ENCODE data around the gene TYRO3.

Gene TYRO3

GRCh38 chr15:41558400-41559238 is at the start of gene TYRO3:
Gene TYRO3, plus strand, starts transcription at chr15:41559212. Its CDS starts 46 bp downstream, at chr15:41559258.
- no peak for DNase-seq

GRCh38 chr15:41510728-41511127 is 48.3 kb upstream of the TYRO3 start:
- no peak for DNase-seq

GRCh38 chr15:41511331-41511898 is 47.6 kb upstream of the TYRO3 start:
- DNase-seq, result no peak

GRCh38 chr15:41511899-41512369 is 47.1 kb upstream of the TYRO3 start:
- DNase-seq, result no peak

GRCh38 chr15:41512512-41512939 is 46.5 kb upstream of the TYRO3 start:
- DNase-seq, result no peak

GRCh38 chr15:41512940-41513505 is 46.0 kb upstream of the TYRO3 start:
- no peak for DNase-seq

- no peak for DNase-seq
Measured at GRCh38 chr15:41513506-41514227, 45.3 kb upstream of the TYRO3 start, which contains the start of gene LTK. Gene LTK, minus strand, starts transcription at chr15:41513827. Its CDS starts 118 bp downstream, at chr15:41513709.

- no peak for DNase-seq
Measured at GRCh38 chr15:41517895-41518449, 41.0 kb upstream of the TYRO3 start.

GRCh38 chr15:41520636-41521035 is 38.4 kb upstream of the TYRO3 start:
- DNase-seq, result no peak

GRCh38 chr15:41521614-41522013 is 37.4 kb upstream of the TYRO3 start:
- DNase-seq, result no peak

- DNase-seq, result no peak
Measured at GRCh38 chr15:41523097-41523496, 35.9 kb upstream of the TYRO3 start.

- DNase-seq, result no peak
Measured at GRCh38 chr15:41530363-41530956, 28.6 kb upstream of the TYRO3 start.

GRCh38 chr15:41535544-41535943 is 23.5 kb upstream of the TYRO3 start:
- DNase-seq, result no peak

- DNase-seq, result no peak
Measured at GRCh38 chr15:41536866-41537265, 22.1 kb upstream of the TYRO3 start.

GRCh38 chr15:41543521-41543870 is 15.5 kb upstream of the TYRO3 start:
- no peak for DNase-seq

GRCh38 chr15:41544650-41545015 is 14.4 kb upstream of the TYRO3 start:
- DNase-seq, result no peak

- DNase-seq, result no peak
Measured at GRCh38 chr15:41545218-41545617, 13.8 kb upstream of the TYRO3 start.

- DNase-seq, result no peak
Measured at GRCh38 chr15:41546851-41547786, 11.9 kb upstream of the TYRO3 start.

GRCh38 chr15:41550066-41550775 is 8.8 kb upstream of the TYRO3 start:
- DNase-seq, result no peak

- no peak for DNase-seq
Measured at GRCh38 chr15:41553731-41554130, 5.3 kb upstream of the TYRO3 start.

GRCh38 chr15:41554343-41554742 is 4.7 kb upstream of the TYRO3 start:
- no peak for DNase-seq

Measured in NCI-H2029 (cell line).